HepG2 (cell line): ENCODE results near the gene CMIP. TPM values are rescaled to one million over a fixed set of nuclear protein-coding genes. Genes with fewer than 3 reads are reported as not detected.

Source experiments
- AFF4 ChIP-seq: sonication (generic); formaldehyde crosslinking; IDR thresholded peaks from 2 replicates; pipeline ENCODE4 v1.4.0; 2020; ENCODE audit warnings: missing genetic modification reagents
- ATF3 ChIP-seq: sonication (generic); formaldehyde crosslinking; IDR thresholded peaks from 2 replicates; pipeline ENCODE4 v1.4.0; 2020; ENCODE audit warnings: missing genetic modification reagents
- ATF7 ChIP-seq, 2 experiments: fragments of 450-650 bp in 1 of 2; sonication (generic) in 1 of 2; formaldehyde crosslinking in 1 of 2; IDR thresholded peaks; 2 replicates each; pipeline versions ENCODE4 v1.4.0 to v1.6.1; 2016 to 2020; ENCODE audit warnings: antibody characterized with exemption in 1 of 2, mild to moderate bottlenecking in 1 of 2, missing genetic modification reagents in 1 of 2
- CBX2 ChIP-seq, 2 experiments: fragments of 200-600 bp in 1 of 2; sonication (generic); formaldehyde crosslinking in 1 of 2; IDR thresholded peaks; 2 replicates each; pipeline versions ENCODE4 v1.7.0 to v1.8.1; 2018 to 2022; ENCODE audit warnings: low read depth in 2 of 2, low read length in 1 of 2, mild to moderate bottlenecking in 1 of 2, missing genetic modification reagents in 1 of 2
- CENPX ChIP-seq: sonication (generic); formaldehyde crosslinking; IDR thresholded peaks from 2 replicates; pipeline ENCODE4 v1.9.0; 2021; ENCODE audit warnings: mild to moderate bottlenecking, missing genetic modification reagents, moderate library complexity
- DRAP1 ChIP-seq: IDR thresholded peaks from 2 replicates; pipeline ENCODE4 v1.6.1; 2016; ENCODE audit warnings: missing genetic modification reagents, missing compliant biosample characterization
- GLI4 ChIP-seq: sonication (generic); formaldehyde crosslinking; IDR thresholded peaks from 2 replicates; pipeline ENCODE4 v1.5.1; 2020; ENCODE audit warnings: missing genetic modification reagents, mild to moderate bottlenecking, moderate library complexity, borderline replicate concordance
- HNF4A ChIP-seq: sonication (generic); formaldehyde crosslinking; IDR thresholded peaks from 2 replicates; pipeline ENCODE4 v1.4.0; 2020; ENCODE audit warnings: missing genetic modification reagents
- MAFK ChIP-seq, 2 experiments: IDR thresholded peaks in 1 of 2; conservative IDR thresholded peaks in 1 of 2; 2 replicates each; pipeline ENCODE4 v1.6.1; 2011; ENCODE audit warnings: improper control_type of control experiment in 2 of 2, low read length in 2 of 2
- MIER3 ChIP-seq: IDR thresholded peaks from 2 replicates; pipeline ENCODE4 v1.6.1; 2016; ENCODE audit warnings: missing compliant biosample characterization, borderline replicate concordance
- MYNN ChIP-seq: sonication (generic); formaldehyde crosslinking; IDR thresholded peaks from 2 replicates; pipeline ENCODE4 v1.4.0; 2020; ENCODE audit warnings: mild to moderate bottlenecking, low read depth, missing genetic modification reagents
- MYPOP ChIP-seq: sonication (generic); formaldehyde crosslinking; IDR thresholded peaks from 2 replicates; pipeline ENCODE4 v1.8.1; 2023; ENCODE audit warnings: mild to moderate bottlenecking, moderate library complexity, missing genetic modification reagents
- PCBP1 ChIP-seq: fragments of 200-400 bp; formaldehyde crosslinking; IDR thresholded peaks from 2 replicates; pipeline ENCODE4 v1.6.1; 2017; ENCODE audit warnings: mild to moderate bottlenecking, low read depth, low read length, borderline replicate concordance
- RORA ChIP-seq: sonication (generic); formaldehyde crosslinking; IDR thresholded peaks from 2 replicates; pipeline ENCODE4 v1.5.0; 2020; ENCODE audit warnings: mild to moderate bottlenecking, missing genetic modification reagents, moderate library complexity
- SAP130 ChIP-seq: IDR thresholded peaks from 2 replicates; pipeline ENCODE4 v1.6.1; 2016; ENCODE audit warnings: low read depth
- SP140L ChIP-seq: sonication (generic); formaldehyde crosslinking; IDR thresholded peaks from 2 replicates; pipeline ENCODE4 v1.4.0; 2020; ENCODE audit warnings: missing genetic modification reagents, borderline replicate concordance
- TFDP2 ChIP-seq: sonication (generic); formaldehyde crosslinking; IDR thresholded peaks from 2 replicates; pipeline ENCODE4 v1.4.0; 2020; ENCODE audit warnings: missing genetic modification reagents
- XRCC5 ChIP-seq: fragments of 200-400 bp; formaldehyde crosslinking; optimal IDR thresholded peaks from 2 replicates; pipeline ENCODE3; 2017; ENCODE audit warnings: mild to moderate bottlenecking, low read length
- ZEB1 ChIP-seq: IDR thresholded peaks from 2 replicates; pipeline ENCODE4 v1.6.1; 2012; ENCODE audit warnings: mild to moderate bottlenecking, low read depth, inconsistent platforms; ENCODE audit not compliant: insufficient replicate concordance
- ZFP36L2 ChIP-seq: sonication (generic); formaldehyde crosslinking; IDR thresholded peaks from 2 replicates; pipeline ENCODE4 v1.4.0; 2020; ENCODE audit warnings: missing genetic modification reagents
- ZNF274 ChIP-seq: sonication (generic); formaldehyde crosslinking; IDR thresholded peaks from 2 replicates; pipeline ENCODE4 v1.5.1; 2020; ENCODE audit warnings: mild to moderate bottlenecking, missing genetic modification reagents
- ZNF446 ChIP-seq: sonication (generic); formaldehyde crosslinking; IDR thresholded peaks from 2 replicates; pipeline ENCODE4 v1.5.0; 2020; ENCODE audit warnings: mild to moderate bottlenecking, missing genetic modification reagents
- ZNF652 ChIP-seq: IDR thresholded peaks from 2 replicates; pipeline ENCODE4 v1.6.1; 2016; ENCODE audit warnings: low read depth, borderline replicate concordance
- ZNF83 ChIP-seq: sonication (generic); formaldehyde crosslinking; IDR thresholded peaks from 2 replicates; pipeline ENCODE4 v1.4.0; 2020; ENCODE audit warnings: missing genetic modification reagents, mild to moderate bottlenecking, borderline replicate concordance
- polyA plus RNA-seq, 8 experiments: library from polyadenylated mRNA; depleted of rRNA in 3 of 8; stranded (reverse) in 7 of 8; unstranded in 1 of 8; fragments of >200 nt; fragmentation: Illumina TruSeq in 4 of 8; extraction: Trizol in 4 of 8; gene quantifications; 2 replicates each; pipeline versions ENCODE4 v1.2.1 to v1.2.3, GENCODE V29; 2011 to 2016; ENCODE audit warnings: low read depth in 4 of 8, missing spikeins in 1 of 8, mixed read lengths in 1 of 8; ENCODE audit not compliant: insufficient read depth in 1 of 8
- total RNA-seq, 5 experiments: library from RNA; depleted of rRNA; stranded (reverse); fragments of >200 nt; fragmentation: Illumina TruSeq; extraction: Trizol; gene quantifications; 2 replicates each; pipeline ENCODE4 v1.2.3, GENCODE V29; 2016; ENCODE audit warnings: low read depth in 1 of 5

The CMIP gene
- total and polyA plus RNA-seq, 2 of the 13 experiments (the other 11 are each of a cell fraction or from before 2014, with no cell fraction given), result 10.9 to 18.1 TPM

GRCh38 chr16:81480606-81481206 is 36.1 kb downstream of the CMIP start (continued):
- TF ChIP-seq MYNN (CRISPR knock-in tag) (no peak), GLI4 (CRISPR knock-in tag) (no peak), PCBP1 (no peak), MYPOP (CRISPR knock-in tag) (no peak), ZNF83 (CRISPR knock-in tag) (no peak), ZNF274 (CRISPR knock-in tag) (no peak), HNF4A (CRISPR knock-in tag) (0 out of 2 replicates have a peak, but pooled peaks have one; percentile 25), ZNF652 (CRISPR knock-in tag) (no peak), ZFP36L2 (CRISPR knock-in tag) (no peak), SP140L (CRISPR knock-in tag) (0 out of 2 replicates have a peak, but pooled peaks have one; percentile 13), RORA (CRISPR knock-in tag) (no peak), TFDP2 (CRISPR knock-in tag) (0 out of 2 replicates have a peak, but pooled peaks have one; percentile 23), CBX2 (IDR thresholded peaks at IDR 0.05; ENCODE audit: low read depth, low read length) (no peak), CBX2 (CRISPR knock-in tag; IDR thresholded peaks at IDR 0.05; ENCODE audit: low read depth) (no peak), SAP130 (CRISPR knock-in tag) (no peak), DRAP1 (no peak), ATF7 (IDR thresholded peaks at IDR 0.05) (0 out of 2 replicates have a peak, but pooled peaks have one; percentile 4), ATF7 (CRISPR knock-in tag; IDR thresholded peaks at IDR 0.05) (no peak), MAFK (conservative IDR thresholded peaks at IDR 0.05 in 1 of 2, IDR thresholded peaks at IDR 0.05 in 1 of 2; ENCODE audit: low read length in 2 of 2) (no peak), ZNF446 (CRISPR knock-in tag) (0 out of 2 replicates have a peak, but pooled peaks have one; percentile 26), AFF4 (CRISPR knock-in tag) (no peak), ATF3 (CRISPR knock-in tag) (no peak), XRCC5 (peak; percentile 10), CENPX (CRISPR knock-in tag) (no peak), ZEB1 (no peak), MIER3 (CRISPR knock-in tag) (no peak)
